Iris pigment epithelial cell (primary cell): ENCODE results near the gene NKD1.
"Not testable (repeated sequence)": the region's sequence is repeated elsewhere in the genome, so short reads cannot be mapped to it uniquely, and the experiment has no call there.

Experiments
- DNase-seq: peaks from one replicate; pipeline ENCODE4 v3.0.0-alpha.2; 2011; ENCODE audit warnings: low read depth

Gene NKD1

GRCh38 chr16:50559804-50560514, 11.8 kb downstream of the NKD1 start:
- DNase-seq = no peak

GRCh38 chr16:50560903-50561863, 13.0 kb downstream of the NKD1 start:
- no peak for DNase-seq

- no peak for DNase-seq
Measured at GRCh38 chr16:50562657-50563056, 14.5 kb downstream of the NKD1 start.

- DNase-seq = no peak
Measured at GRCh38 chr16:50563989-50564388, 15.8 kb downstream of the NKD1 start.

- no peak for DNase-seq
Measured at GRCh38 chr16:50565428-50565827, 17.2 kb downstream of the NKD1 start.

GRCh38 chr16:50566014-50566962, 18.1 kb downstream of the NKD1 start:
- no peak for DNase-seq

- DNase-seq = no peak
Measured at GRCh38 chr16:50567651-50568050, 19.5 kb downstream of the NKD1 start.

GRCh38 chr16:50568187-50568815, 20.1 kb downstream of the NKD1 start:
- no peak for DNase-seq

GRCh38 chr16:50570354-50570753, 22.2 kb downstream of the NKD1 start:
- DNase-seq = no peak

GRCh38 chr16:50570808-50571598, 22.8 kb downstream of the NKD1 start:
- no peak for DNase-seq

GRCh38 chr16:50571786-50572185, 23.6 kb downstream of the NKD1 start:
- no peak for DNase-seq

- DNase-seq = no peak
Measured at GRCh38 chr16:50572700-50573099, 24.5 kb downstream of the NKD1 start.

- DNase-seq = no peak
Measured at GRCh38 chr16:50573279-50573678, 25.1 kb downstream of the NKD1 start.

- DNase-seq = no peak
Measured at GRCh38 chr16:50573947-50574744, 25.9 kb downstream of the NKD1 start.

GRCh38 chr16:50574745-50575136, 26.5 kb downstream of the NKD1 start:
- no peak for DNase-seq

GRCh38 chr16:50575743-50576142, 27.5 kb downstream of the NKD1 start:
- no peak for DNase-seq

- no peak for DNase-seq
Measured at GRCh38 chr16:50576403-50577113, 28.4 kb downstream of the NKD1 start.

GRCh38 chr16:50578137-50578536, 29.9 kb downstream of the NKD1 start:
- DNase-seq = no peak

- not testable (repeated sequence) for DNase-seq
Measured at GRCh38 chr16:50579373-50579772, 31.2 kb downstream of the NKD1 start.
